GM18526 (cell line): ENCODE measurements around the gene HLA-DOA.

ENCODE experiments used
- POLR2A ChIP-seq: IDR thresholded peaks from 3 replicates; pipeline ENCODE4 v1.6.1; 2011; ENCODE audit not compliant: insufficient read length; ENCODE audit errors: extremely low read depth

The HLA-DOA gene

GRCh38 chr6:33023536-33023935, 14.1 kb upstream of the HLA-DOA start:
- TF ChIP-seq POLR2A = no peak

GRCh38 chr6:33021917-33022316, 12.5 kb upstream of the HLA-DOA start:
- no peak for TF ChIP-seq POLR2A

GRCh38 chr6:33019372-33019771, 10.0 kb upstream of the HLA-DOA start:
- no peak for TF ChIP-seq POLR2A

- TF ChIP-seq POLR2A = no peak
Measured at GRCh38 chr6:33018904-33019303, 9.5 kb upstream of the HLA-DOA start.

- no peak for TF ChIP-seq POLR2A
Measured at GRCh38 chr6:33018418-33018817, 9.0 kb upstream of the HLA-DOA start.

GRCh38 chr6:33017694-33018353, 8.4 kb upstream of the HLA-DOA start:
- TF ChIP-seq POLR2A = no peak

GRCh38 chr6:33017018-33017417, 7.6 kb upstream of the HLA-DOA start:
- TF ChIP-seq POLR2A = no peak

- TF ChIP-seq POLR2A = no peak
Measured at GRCh38 chr6:33015798-33016197, 6.4 kb upstream of the HLA-DOA start.

- no peak for TF ChIP-seq POLR2A
Measured at GRCh38 chr6:33014841-33015634, 5.6 kb upstream of the HLA-DOA start.

- TF ChIP-seq POLR2A = no peak
Measured at GRCh38 chr6:33013608-33014007, 4.2 kb upstream of the HLA-DOA start.

GRCh38 chr6:33010356-33010755, 965 bp upstream of the HLA-DOA start:
- TF ChIP-seq POLR2A = no peak

- no peak for TF ChIP-seq POLR2A
Measured at GRCh38 chr6:33007831-33008400, 1.5 kb downstream of the HLA-DOA start.

GRCh38 chr6:33004940-33005339, 4.5 kb downstream of the HLA-DOA start:
- TF ChIP-seq POLR2A = no peak

- no peak for TF ChIP-seq POLR2A
Measured at GRCh38 chr6:33001685-33002084, 7.7 kb downstream of the HLA-DOA start.

- no peak for TF ChIP-seq POLR2A
Measured at GRCh38 chr6:33000055-33000454, 9.3 kb downstream of the HLA-DOA start.

- TF ChIP-seq POLR2A = no peak
Measured at GRCh38 chr6:32995448-32995847, 13.9 kb downstream of the HLA-DOA start.
